NCI-H1694 (cell line): ENCODE results near the gene MKNK2.

Experiments used
- DNase-seq: peaks from one replicate; lab custom pipeline; 2025; lab: John Stamatoyannopoulos, UW

The MKNK2 gene

GRCh38 chr19:2080336-2080988 is 29.4 kb upstream of the MKNK2 start:
- DNase-seq, result no peak

GRCh38 chr19:2079865-2080301 is 28.8 kb upstream of the MKNK2 start:
- DNase-seq, result no peak

- DNase-seq, result no peak
These were observed 28.2 kb upstream of the MKNK2 start for GRCh38 chr19:2079076-2079864.

DNA sequence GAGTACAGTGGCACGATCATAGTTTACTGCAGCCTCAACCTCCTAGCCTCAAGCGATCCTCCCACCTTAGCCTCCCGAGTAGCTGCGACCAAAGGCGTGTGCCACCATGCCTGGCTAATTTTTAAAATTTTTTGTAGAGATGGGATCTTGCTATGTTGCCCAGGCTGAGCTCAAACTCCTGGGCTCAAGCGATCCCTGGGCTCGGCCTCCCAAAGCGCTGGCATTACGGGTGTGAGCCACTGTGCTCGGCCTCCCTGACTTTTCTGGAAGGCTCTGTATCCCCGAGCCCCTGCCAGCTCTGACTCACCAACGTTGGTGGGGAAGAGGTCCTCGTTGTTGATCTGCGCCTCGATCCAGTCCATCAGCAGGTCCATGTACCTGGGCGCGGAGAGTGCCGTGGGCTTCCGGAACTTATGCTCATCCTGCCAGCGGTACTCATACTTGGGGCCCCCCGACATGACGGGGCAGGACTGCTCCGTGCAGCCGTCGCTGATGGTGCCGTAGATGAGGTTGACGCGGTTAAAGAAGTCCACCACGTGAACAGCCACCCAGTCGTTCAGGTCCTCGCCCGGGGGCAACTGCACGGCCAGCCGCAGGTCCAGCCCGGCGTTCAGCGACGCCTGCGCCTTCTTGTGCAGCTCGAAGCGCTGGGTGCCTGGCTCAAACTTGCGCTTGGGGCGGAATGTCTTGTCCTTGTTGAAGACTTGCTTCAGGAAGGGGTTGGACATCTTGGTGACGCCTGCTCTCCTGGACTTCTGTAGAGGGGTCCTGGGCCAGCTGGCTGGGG is 27.0 kb upstream of the MKNK2 start:
- no peak for DNase-seq

DNA sequence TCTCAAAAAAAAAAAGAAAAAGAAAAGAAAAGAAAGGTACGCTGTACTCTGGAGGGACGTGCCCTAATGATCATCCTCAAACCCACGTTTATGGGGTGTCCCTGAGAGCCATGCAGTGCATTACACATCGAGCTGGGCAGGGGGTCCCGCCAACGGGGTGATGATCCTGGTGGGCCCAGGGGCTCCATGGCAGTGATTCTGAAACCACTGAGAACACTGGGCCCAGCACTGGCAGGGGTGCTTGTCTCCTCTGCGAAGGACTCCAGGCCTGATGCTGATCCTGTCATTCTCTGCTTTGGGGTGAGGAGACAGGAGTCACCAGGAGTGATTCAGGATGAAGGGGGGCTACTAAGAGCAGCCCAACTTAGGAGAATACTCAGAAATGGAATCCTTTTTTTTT is 26.4 kb upstream of the MKNK2 start:
- DNase-seq, result no peak

DNA sequence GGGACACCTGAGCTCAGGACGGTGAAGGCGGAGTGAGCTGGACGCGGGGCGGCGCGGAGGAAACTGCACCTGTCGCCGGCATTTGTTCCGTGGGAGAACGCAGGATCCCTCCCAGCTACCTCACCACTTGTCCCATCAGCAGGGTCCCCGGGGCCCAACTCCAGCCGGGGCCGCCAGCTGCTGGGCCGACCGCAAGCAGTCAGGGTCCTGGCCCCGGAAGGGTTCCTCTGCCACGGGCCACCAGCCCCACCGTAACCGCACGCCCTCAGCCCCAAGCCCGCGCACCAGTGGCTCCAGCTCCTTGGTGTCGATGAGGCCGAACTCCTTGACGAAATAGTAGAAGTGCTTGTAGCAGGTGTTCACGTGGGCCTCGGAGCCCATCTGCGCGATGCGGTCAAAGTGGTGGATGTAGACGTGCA is 25.5 kb upstream of the MKNK2 start:
- DNase-seq, result no peak

- no peak for DNase-seq
These were observed 21.9 kb upstream of the MKNK2 start for GRCh38 chr19:2072757-2073551.

GRCh38 chr19:2070986-2071673 is 20.1 kb upstream of the MKNK2 start:
- DNase-seq, result no peak

DNA sequence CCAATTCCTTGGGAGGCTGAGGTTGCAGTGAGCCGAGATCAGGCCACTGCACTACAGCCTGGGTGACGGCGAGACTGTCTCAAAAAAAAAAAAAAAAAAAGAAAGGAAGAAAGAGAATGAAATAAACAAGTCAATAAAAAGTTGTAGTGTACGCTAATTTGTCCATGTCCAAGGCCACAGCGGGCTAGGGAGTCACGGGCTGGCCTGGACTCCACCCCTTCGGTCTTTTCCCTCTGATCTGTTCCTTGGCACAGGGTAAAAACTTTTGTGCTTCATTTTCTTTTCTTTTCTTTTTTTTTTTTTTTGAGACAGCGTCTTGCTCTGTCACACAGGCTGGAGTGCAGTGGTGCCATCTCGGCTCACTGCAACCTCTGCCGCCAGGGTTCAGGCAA is 19.4 kb upstream of the MKNK2 start:
- DNase-seq, result no peak

DNA sequence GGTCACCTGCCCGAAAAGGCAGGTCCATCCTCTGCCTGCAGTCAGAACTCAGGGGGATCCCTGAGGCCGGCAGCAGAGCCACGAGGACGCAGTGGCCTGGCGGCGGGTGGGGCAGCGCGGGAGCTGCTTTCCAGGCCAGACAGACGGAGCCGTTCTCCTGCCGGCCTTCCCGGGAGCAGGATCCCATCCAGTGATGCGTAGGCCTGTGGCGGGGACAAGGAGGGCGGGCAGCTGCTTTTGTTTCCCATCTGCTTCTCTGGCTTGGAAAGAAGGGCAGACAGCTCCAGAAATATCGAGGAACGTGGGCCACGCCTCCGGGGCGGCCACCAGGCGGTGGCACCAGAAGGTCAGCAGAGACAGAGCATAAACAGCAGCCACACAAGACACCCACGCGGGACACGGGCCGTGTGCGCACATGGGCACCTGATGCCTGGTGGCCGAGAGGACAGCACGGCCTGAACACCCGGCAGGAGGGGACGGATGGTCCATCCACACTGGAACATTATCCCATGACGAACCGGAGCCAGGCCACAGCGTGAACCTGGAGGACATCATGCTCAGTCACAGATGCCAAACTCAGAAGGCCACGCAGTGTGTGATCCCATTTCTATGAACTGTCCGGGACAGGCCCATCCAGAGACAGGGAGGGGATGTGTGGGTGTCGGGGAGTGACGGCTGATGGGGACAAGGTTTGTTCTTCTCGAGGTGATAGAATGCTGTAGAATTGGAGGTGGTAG is 13.9 kb upstream of the MKNK2 start:
- peak; percentile 12 for DNase-seq

- no peak for DNase-seq
These were observed 13.3 kb upstream of the MKNK2 start for GRCh38 chr19:2064395-2064787.

GRCh38 chr19:2063824-2064223 is 12.8 kb upstream of the MKNK2 start:
- DNase-seq, result no peak

- no peak for DNase-seq
These were observed 11.7 kb upstream of the MKNK2 start for GRCh38 chr19:2062770-2063169.

GRCh38 chr19:2062389-2062729 is 11.3 kb upstream of the MKNK2 start:
- no peak for DNase-seq

DNA sequence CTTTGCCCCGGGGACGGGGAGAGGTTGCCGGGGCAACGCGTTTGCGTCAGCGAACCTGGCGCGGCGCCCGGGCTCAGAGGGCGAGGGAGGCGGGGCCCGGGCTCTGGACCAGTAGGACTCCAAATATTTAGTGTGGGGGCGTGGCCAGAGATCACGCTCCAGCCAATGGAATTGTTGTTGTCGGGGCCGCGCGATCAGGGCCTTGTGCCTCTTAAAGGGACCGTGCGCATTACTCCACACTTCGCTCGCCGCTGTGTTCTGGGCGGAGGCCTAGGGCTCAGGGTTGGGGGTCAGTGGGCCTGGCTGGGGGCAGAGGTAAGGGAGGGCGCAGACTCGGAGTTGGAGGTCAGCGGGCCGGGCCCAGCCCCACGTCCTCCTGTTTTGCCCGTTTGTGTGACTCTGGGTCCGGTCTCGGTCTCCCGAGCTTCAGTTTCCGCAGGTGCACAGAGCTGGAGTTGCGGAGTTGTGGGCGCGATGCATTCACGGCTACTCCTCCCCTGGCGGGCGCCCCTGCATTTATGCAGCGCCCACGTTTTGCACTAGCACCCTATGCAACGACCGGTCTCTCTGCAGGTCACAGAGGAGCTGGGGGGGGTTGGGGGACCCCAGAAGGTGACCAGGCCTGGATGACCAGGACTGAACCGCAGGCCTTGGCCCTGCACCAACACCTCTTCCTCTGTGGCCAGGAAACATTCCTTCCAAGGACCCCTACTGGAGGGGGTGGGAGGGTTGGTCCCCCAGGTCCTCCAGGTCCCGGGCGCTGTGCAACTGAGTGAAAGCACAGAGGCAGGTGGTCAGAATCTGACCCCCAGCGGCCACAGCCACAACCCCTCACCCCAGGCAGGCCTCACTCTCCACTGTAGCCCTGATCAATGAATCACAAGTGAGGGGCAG is 10.7 kb upstream of the MKNK2 start:
- peak; percentile 95 for DNase-seq

DNA sequence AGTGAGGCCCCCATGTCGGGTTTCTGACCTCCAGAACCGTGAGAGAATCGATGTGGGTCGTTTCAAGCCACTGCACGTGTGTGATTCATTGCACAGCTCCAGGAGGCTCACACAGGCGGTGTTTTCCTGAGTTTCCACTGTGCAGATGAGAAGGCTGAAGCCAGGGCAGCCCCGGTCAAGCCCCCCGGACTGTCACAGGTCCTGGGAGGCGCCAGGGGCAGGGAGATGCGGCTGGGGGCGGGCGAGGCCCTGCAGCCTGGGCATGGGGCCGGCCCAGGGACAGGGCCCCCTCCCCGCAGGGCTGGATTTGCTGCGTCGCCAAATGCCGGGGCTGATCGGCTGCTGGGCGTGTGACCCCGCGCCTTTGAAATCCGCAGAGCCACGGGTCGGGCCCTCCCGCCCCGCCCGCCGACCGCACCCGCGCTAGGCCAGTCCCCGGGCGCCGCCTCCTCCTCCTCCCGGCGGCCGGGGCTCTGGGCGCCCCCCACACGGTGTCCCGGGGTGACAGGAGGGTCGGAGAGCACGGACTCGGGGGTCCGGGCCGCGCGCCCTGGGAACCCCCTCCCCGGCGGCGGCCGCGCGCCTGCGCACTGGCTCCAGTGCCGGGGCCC is 9.9 kb upstream of the MKNK2 start:
- DNase-seq, result no peak

GRCh38 chr19:2059422-2060201 is 8.6 kb upstream of the MKNK2 start:
- no peak for DNase-seq

GRCh38 chr19:2058570-2059421 is 7.8 kb upstream of the MKNK2 start:
- DNase-seq, result no peak
